K562 (cell line): Measurements from ENCODE around the gene LY6G5B. TPM values are rescaled to one million over a fixed set of nuclear protein-coding genes. Genes with fewer than 3 reads are reported as not detected.
A peak's percentile ranks its signal among the peaks of the same experiment; 100 is the strongest.

Experiments
- EP300 ChIP-seq: IDR thresholded peaks from 2 replicates; pipeline ENCODE4 v1.6.1; 2012; ENCODE audit warnings: low read length, improper control_type of control experiment
- KAT7 ChIP-seq: sonication (generic); formaldehyde crosslinking; IDR thresholded peaks from 2 replicates; pipeline ENCODE4 v1.8.0; 2022; ENCODE audit warnings: missing genetic modification reagents, mild to moderate bottlenecking, borderline replicate concordance
- MEF2D ChIP-seq: conservative IDR thresholded peaks from 2 replicates; pipeline ENCODE4 v1.6.1; 2016; ENCODE audit warnings: low read depth, missing genetic modification characterization, missing compliant biosample characterization
- NR4A1 ChIP-seq, 2 experiments: fragments of 250-450 bp in 1 of 2; fragments of 450-650 bp in 1 of 2; sonication (Bioruptor Pico) in 1 of 2; IDR thresholded peaks; 2 replicates each; pipeline versions ENCODE4 v1.4.0 to v1.6.1; 2016 to 2020; ENCODE audit warnings: mild to moderate bottlenecking in 2 of 2, missing compliant biosample characterization in 1 of 2, missing genetic modification characterization in 1 of 2, moderate library complexity in 1 of 2
- PHF8 ChIP-seq: fragments of 200-600 bp; sonication (generic); IDR thresholded peaks from 2 replicates; pipeline ENCODE4 v1.6.1; 2012; ENCODE audit warnings: mixed run types, mild to moderate bottlenecking, inconsistent platforms, low read length, moderate library complexity, borderline replicate concordance
- PRPF4 ChIP-seq: fragments of 200-400 bp; formaldehyde crosslinking; IDR thresholded peaks from one replicate; pipeline ENCODE4 v1.6.1; 2017; ENCODE audit warnings: low read length, low read depth, mild to moderate bottlenecking; ENCODE audit not compliant: insufficient read depth, poor library complexity, severe bottlenecking
- SPI1 ChIP-seq: IDR thresholded peaks from 2 replicates; pipeline ENCODE4 v1.6.1; 2011; ENCODE audit warnings: low read depth, low read length, control low read depth, borderline replicate concordance
- SREBF1 ChIP-seq: fragments of 150-350 bp; IDR thresholded peaks from 2 replicates; pipeline ENCODE4 v1.6.1; 2014; ENCODE audit warnings: antibody characterized with exemption, low read depth, low read length, borderline replicate concordance
- U2AF1 ChIP-seq: fragments of 200-400 bp; formaldehyde crosslinking; optimal IDR thresholded peaks from 2 replicates; pipeline ENCODE3; 2017; ENCODE audit warnings: mild to moderate bottlenecking, low read depth, low read length, moderate library complexity
- ZNF780A ChIP-seq: fragments of 250-450 bp; sonication (Bioruptor Pico); IDR thresholded peaks from 2 replicates; pipeline ENCODE4 v1.5.0; 2021; ENCODE audit warnings: mild to moderate bottlenecking
- ZSCAN32 ChIP-seq: fragments of 450-650 bp; formaldehyde crosslinking; IDR thresholded peaks from 2 replicates; pipeline ENCODE4 v1.4.0; 2020; ENCODE audit warnings: mild to moderate bottlenecking, moderate library complexity
- polyA plus RNA-seq, 8 experiments: library from polyadenylated mRNA; depleted of rRNA in 4 of 8; stranded (reverse) in 5 of 8; unstranded in 3 of 8; fragments of >200 nt; fragmentation: Nextera tagmentation in 2 of 8; fragmentation: Illumina TruSeq in 1 of 8; extraction: Ambion mirVana in 2 of 8; extraction: Trizol in 1 of 8; gene quantifications; 2 replicates each; pipeline versions ENCODE4 v1.2.1 to v1.2.3, GENCODE V29; 2011 to 2014; ENCODE audit warnings: inconsistent platforms in 1 of 8, missing spikeins in 1 of 8
- total RNA-seq, 7 experiments: library from RNA; depleted of rRNA in 6 of 7; stranded (reverse); fragments of >200 nt in 6 of 7; fragmentation: Illumina TruSeq in 2 of 7; extraction: Trizol in 2 of 7; gene quantifications; 2 replicates each; pipeline versions ENCODE4 v1.2.1 to v1.2.3, GENCODE V29; 2011 to 2021; ENCODE audit warnings: low replicate concordance in 1 of 7
- TF ChIP-seq, protein P1 (sequence below): sonication (generic); formaldehyde crosslinking; IDR thresholded peaks from 2 replicates; pipeline ENCODE4 v1.8.0; 2023; ENCODE audit warnings: mild to moderate bottlenecking, missing genetic modification reagents
- TF ChIP-seq, protein P2 (sequence below): sonication (generic); formaldehyde crosslinking; IDR thresholded peaks from 2 replicates; pipeline ENCODE4 v1.8.0; 2022; ENCODE audit warnings: mild to moderate bottlenecking, low read depth, missing genetic modification reagents
- TF ChIP-seq, protein P3 (sequence below): fragments of 250-450 bp; sonication (Bioruptor Pico); IDR thresholded peaks from 2 replicates; pipeline ENCODE4 v1.8.0; 2022; ENCODE audit warnings: inconsistent platforms, mild to moderate bottlenecking, moderate library complexity, borderline replicate concordance
- TF ChIP-seq, protein P4 (sequence below): fragments of 450-650 bp; formaldehyde crosslinking; IDR thresholded peaks from 2 replicates; pipeline ENCODE4 v1.4.0; 2020; ENCODE audit warnings: mild to moderate bottlenecking
- TF ChIP-seq, protein P5 (sequence below): fragments of 250-450 bp; sonication (Bioruptor Pico); IDR thresholded peaks from 2 replicates; pipeline ENCODE4 v1.8.0; 2022; ENCODE audit warnings: inconsistent platforms

LY6G5B gene
- total and polyA plus RNA-seq, 9 of the 15 experiments (the other 6 are each of a cell fraction or from before 2014, with no cell fraction given), result 6.0 to 27.0 (median 7.5) TPM

DNA sequence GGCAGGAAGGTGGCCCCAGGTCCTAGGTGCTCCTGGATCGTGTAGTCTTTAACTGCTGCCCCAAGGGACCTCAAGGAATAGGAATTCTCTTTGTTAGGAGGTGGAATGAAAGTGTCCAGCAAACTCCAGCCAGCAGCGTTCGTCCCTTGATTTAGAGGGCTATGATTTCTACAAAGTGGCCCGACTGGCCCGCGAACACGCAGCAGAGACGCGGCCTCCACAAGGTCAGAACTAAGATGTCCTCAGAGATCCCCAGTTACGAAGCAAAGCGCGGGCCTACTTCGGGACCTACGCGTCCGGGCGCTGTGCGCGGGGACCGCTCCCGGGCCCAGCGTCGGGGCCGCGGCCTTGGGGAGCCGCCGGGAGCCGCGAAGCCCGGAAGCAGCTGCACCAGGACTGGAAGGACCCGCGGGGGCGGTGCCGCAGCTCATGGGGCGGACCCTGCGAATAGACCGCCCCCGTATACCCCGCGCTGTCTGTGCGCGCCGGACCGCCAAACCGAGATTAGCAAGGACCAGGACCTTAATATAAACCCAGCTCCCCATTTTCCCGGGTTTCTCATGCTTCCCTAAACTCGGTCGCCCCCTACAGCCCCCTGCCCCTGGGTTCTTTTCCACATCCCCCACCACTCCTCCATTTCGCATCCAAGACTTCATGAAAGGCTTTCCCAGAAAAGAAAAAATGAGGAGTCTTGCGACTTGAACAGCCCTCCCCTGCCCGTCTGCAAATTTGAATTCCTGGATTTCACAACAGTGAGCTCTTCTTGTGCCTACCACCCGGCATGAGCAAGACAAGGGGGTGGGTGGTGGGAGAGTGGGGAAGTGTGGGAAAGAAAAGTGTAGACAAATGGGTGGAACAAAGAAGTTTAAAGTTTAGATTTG lies 9.2 kb upstream of the LY6G5B start, which contains the start of gene C6orf47 (continued):
- TF ChIP-seq, protein P1, sequence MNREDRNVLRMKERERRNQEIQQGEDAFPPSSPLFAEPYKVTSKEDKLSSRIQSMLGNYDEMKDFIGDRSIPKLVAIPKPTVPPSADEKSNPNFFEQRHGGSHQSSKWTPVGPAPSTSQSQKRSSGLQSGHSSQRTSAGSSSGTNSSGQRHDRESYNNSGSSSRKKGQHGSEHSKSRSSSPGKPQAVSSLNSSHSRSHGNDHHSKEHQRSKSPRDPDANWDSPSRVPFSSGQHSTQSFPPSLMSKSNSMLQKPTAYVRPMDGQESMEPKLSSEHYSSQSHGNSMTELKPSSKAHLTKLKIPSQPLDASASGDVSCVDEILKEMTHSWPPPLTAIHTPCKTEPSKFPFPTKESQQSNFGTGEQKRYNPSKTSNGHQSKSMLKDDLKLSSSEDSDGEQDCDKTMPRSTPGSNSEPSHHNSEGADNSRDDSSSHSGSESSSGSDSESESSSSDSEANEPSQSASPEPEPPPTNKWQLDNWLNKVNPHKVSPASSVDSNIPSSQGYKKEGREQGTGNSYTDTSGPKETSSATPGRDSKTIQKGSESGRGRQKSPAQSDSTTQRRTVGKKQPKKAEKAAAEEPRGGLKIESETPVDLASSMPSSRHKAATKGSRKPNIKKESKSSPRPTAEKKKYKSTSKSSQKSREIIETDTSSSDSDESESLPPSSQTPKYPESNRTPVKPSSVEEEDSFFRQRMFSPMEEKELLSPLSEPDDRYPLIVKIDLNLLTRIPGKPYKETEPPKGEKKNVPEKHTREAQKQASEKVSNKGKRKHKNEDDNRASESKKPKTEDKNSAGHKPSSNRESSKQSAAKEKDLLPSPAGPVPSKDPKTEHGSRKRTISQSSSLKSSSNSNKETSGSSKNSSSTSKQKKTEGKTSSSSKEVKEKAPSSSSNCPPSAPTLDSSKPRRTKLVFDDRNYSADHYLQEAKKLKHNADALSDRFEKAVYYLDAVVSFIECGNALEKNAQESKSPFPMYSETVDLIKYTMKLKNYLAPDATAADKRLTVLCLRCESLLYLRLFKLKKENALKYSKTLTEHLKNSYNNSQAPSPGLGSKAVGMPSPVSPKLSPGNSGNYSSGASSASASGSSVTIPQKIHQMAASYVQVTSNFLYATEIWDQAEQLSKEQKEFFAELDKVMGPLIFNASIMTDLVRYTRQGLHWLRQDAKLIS (CRISPR knock-in tag), result peak; percentile 88
- TF ChIP-seq PHF8, result peak; percentile 98; the same call in 1 of the 2 replicates
- no peak for TF ChIP-seq PRPF4
- no peak; the same call in 1 of the 2 replicates for TF ChIP-seq NR4A1 (CRISPR knock-in tag; IDR thresholded peaks at IDR 0.05)
- TF ChIP-seq NR4A1 (tag; IDR thresholded peaks at IDR 0.05), result no peak
- TF ChIP-seq, protein P2, sequence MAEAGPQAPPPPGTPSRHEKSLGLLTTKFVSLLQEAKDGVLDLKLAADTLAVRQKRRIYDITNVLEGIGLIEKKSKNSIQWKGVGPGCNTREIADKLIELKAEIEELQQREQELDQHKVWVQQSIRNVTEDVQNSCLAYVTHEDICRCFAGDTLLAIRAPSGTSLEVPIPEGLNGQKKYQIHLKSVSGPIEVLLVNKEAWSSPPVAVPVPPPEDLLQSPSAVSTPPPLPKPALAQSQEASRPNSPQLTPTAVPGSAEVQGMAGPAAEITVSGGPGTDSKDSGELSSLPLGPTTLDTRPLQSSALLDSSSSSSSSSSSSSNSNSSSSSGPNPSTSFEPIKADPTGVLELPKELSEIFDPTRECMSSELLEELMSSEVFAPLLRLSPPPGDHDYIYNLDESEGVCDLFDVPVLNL (CRISPR knock-in tag), result no peak
- TF ChIP-seq KAT7, result peak; percentile 98
- TF ChIP-seq, protein P3, sequence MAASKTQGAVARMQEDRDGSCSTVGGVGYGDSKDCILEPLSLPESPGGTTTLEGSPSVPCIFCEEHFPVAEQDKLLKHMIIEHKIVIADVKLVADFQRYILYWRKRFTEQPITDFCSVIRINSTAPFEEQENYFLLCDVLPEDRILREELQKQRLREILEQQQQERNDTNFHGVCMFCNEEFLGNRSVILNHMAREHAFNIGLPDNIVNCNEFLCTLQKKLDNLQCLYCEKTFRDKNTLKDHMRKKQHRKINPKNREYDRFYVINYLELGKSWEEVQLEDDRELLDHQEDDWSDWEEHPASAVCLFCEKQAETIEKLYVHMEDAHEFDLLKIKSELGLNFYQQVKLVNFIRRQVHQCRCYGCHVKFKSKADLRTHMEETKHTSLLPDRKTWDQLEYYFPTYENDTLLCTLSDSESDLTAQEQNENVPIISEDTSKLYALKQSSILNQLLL, result 0 out of 2 replicates have a peak, but pooled peaks have one; percentile 29
- 0 out of 2 replicates have a peak, but pooled peaks have one; percentile 0 for TF ChIP-seq SPI1
- TF ChIP-seq EP300, result 0 out of 2 replicates have a peak, but pooled peaks have one; percentile 62
- peak; percentile 69; the same call in 1 of the 2 replicates for TF ChIP-seq ZNF780A (CRISPR knock-in tag)
- TF ChIP-seq, protein P4, sequence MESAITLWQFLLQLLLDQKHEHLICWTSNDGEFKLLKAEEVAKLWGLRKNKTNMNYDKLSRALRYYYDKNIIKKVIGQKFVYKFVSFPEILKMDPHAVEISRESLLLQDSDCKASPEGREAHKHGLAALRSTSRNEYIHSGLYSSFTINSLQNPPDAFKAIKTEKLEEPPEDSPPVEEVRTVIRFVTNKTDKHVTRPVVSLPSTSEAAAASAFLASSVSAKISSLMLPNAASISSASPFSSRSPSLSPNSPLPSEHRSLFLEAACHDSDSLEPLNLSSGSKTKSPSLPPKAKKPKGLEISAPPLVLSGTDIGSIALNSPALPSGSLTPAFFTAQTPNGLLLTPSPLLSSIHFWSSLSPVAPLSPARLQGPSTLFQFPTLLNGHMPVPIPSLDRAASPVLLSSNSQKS, result no peak
- 0 out of 2 replicates have a peak, but pooled peaks have one; percentile 55 for TF ChIP-seq SREBF1
- TF ChIP-seq U2AF1, result no peak
- TF ChIP-seq, protein P5, sequence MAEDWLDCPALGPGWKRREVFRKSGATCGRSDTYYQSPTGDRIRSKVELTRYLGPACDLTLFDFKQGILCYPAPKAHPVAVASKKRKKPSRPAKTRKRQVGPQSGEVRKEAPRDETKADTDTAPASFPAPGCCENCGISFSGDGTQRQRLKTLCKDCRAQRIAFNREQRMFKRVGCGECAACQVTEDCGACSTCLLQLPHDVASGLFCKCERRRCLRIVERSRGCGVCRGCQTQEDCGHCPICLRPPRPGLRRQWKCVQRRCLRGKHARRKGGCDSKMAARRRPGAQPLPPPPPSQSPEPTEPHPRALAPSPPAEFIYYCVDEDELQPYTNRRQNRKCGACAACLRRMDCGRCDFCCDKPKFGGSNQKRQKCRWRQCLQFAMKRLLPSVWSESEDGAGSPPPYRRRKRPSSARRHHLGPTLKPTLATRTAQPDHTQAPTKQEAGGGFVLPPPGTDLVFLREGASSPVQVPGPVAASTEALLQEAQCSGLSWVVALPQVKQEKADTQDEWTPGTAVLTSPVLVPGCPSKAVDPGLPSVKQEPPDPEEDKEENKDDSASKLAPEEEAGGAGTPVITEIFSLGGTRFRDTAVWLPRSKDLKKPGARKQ (CRISPR knock-in tag), result no peak
- no peak; the same call in 1 of the 2 replicates for TF ChIP-seq ZSCAN32 (CRISPR knock-in tag)
- TF ChIP-seq MEF2D (tag), result no peak
